Measurements from ENCODE around the gene ZNF274. TPM values are rescaled to one million over a fixed set of nuclear protein-coding genes. Genes with fewer than 3 reads are reported as not detected.
"Not testable (repeated sequence)": the region's sequence is repeated elsewhere in the genome, so short reads cannot be mapped to it uniquely, and the experiment has no call there.

Gene ZNF274
- total RNA-seq, 2 experiments from 2014 or later, result 20.2 to 20.5 TPM

- intact Hi-C loops (cut with DNase I, micrococcal nuclease), result no loop called here
- Mint-ChIP-seq H3K4me3 (no peak overlapping the region), H3K4me1 (peaks cover 7% of the 10 kb centered on the region), H3K9me3 (ENCODE audit: low read depth) (peaks cover 57% of the 10 kb centered on the region), H3K36me3 (ENCODE audit: low read depth) (peaks cover 98% of the 10 kb centered on the region), H3K27me3 (no peaks in the 10 kb centered on the region), H3K27ac (no peak overlapping the region)
- no peak for ATAC-seq
- DNase-seq, result no peak
- ChIA-PET CTCF (no interaction called here), POLR2A (no interaction called here)
These were observed 69.3 kb downstream of the ZNF274 start for GRCh38 chr19:58252102-58252685.

- POLR2A ChIA-PET; H3K27ac Mint-ChIP-seq; ATAC-seq; intact Hi-C loops (cut with DNase I, micrococcal nuclease); H3K27me3 Mint-ChIP-seq; H3K4me3 Mint-ChIP-seq; CTCF ChIA-PET; H3K4me1 Mint-ChIP-seq; DNase-seq: not testable (repeated sequence)
- Mint-ChIP-seq H3K36me3 (ENCODE audit: low read depth) (peaks cover 99% of the 10 kb centered on the region), H3K9me3 (ENCODE audit: low read depth) (peaks cover 65% of the 10 kb centered on the region)
These were observed 75.4 kb downstream of the ZNF274 start for GRCh38 chr19:58258259-58258658.

- no peak overlapping the region for H3K4me3 Mint-ChIP-seq
- ChIA-PET POLR2A (no interaction called here), CTCF (interaction anchor here (0.7 kb wide), 1 partner anchor 166 kb away, joined by 3 read pairs; no protein-coding TSS in a partner anchor)
- ATAC-seq (peak; percentile 36), DNase-seq (no peak)
- H3K36me3 Mint-ChIP-seq (ENCODE audit: low read depth), result peaks cover 97% of the 10 kb centered on the region
- H3K9me3 Mint-ChIP-seq (ENCODE audit: low read depth), result peaks cover 49% of the 10 kb centered on the region
- H3K27ac Mint-ChIP-seq, result no peak overlapping the region
- no peaks in the 10 kb centered on the region for H3K4me1 Mint-ChIP-seq
- intact Hi-C loops (cut with DNase I, micrococcal nuclease), result loop anchor here in 1 of 2 experiments (5.0 to 10.0 kb wide), 2 partner anchors 64 to 487 kb away; no protein-coding TSS in a partner anchor
- no peaks in the 10 kb centered on the region for H3K27me3 Mint-ChIP-seq
These were observed 78.7 kb downstream of the ZNF274 start for GRCh38 chr19:58261600-58261967.

- Mint-ChIP-seq H3K9me3 (ENCODE audit: low read depth) (peaks cover 48% of the 10 kb centered on the region), H3K4me1 (no peaks in the 10 kb centered on the region), H3K27ac (no peak overlapping the region), H3K4me3 (no peak overlapping the region), H3K36me3 (ENCODE audit: low read depth) (peaks cover 96% of the 10 kb centered on the region), H3K27me3 (no peaks in the 10 kb centered on the region)
- DNase-seq (no peak), ATAC-seq (no peak)
- ChIA-PET POLR2A (no interaction called here), CTCF (no interaction called here)
- intact Hi-C loops (cut with DNase I, micrococcal nuclease), result loop anchor here in 1 of 2 experiments (5.0 to 10.0 kb wide), 2 partner anchors 65 to 487 kb away; no protein-coding TSS in a partner anchor
These were observed 79.4 kb downstream of the ZNF274 start for GRCh38 chr19:58261968-58262921.

GRCh38 chr19:58262922-58263296 lies 80.0 kb downstream of the ZNF274 start:
- intact Hi-C loops (cut with DNase I, micrococcal nuclease), result loop anchor here in 1 of 2 experiments (5.0 to 10.0 kb wide), 2 partner anchors 66 to 488 kb away; no protein-coding TSS in a partner anchor
- no peak overlapping the region for H3K4me3 Mint-ChIP-seq
- no peak for DNase-seq
- H3K36me3 Mint-ChIP-seq (ENCODE audit: low read depth), result peaks cover 94% of the 10 kb centered on the region
- POLR2A ChIA-PET, result no interaction called here
- H3K27ac Mint-ChIP-seq, result no peak overlapping the region
- CTCF ChIA-PET, result no interaction called here
- H3K9me3 Mint-ChIP-seq (ENCODE audit: low read depth), result peaks cover 41% of the 10 kb centered on the region
- H3K4me1 Mint-ChIP-seq, result no peaks in the 10 kb centered on the region
- H3K27me3 Mint-ChIP-seq, result no peaks in the 10 kb centered on the region
- no peak for ATAC-seq

Other genes starting within 250 kb of the ZNF274 start
- 1 to 10 TPM; 4.6 to 4.8 TPM for gene ZNF418, start 247.7 kb upstream of the ZNF274 start, total RNA-seq
- gene ZNF256, start 235.4 kb upstream of the ZNF274 start, total RNA-seq, result 1 to 10 TPM; 6.3 to 6.9 TPM
- gene C19orf18, start 208.5 kb upstream of the ZNF274 start, total RNA-seq, result under 1 TPM; 0.33 to 0.46 TPM
- 1 to 10 TPM; 6.0 to 8.9 TPM for gene ZNF606, start 180.2 kb upstream of the ZNF274 start, total RNA-seq
- gene ZSCAN1, start 149.0 kb upstream of the ZNF274 start, total RNA-seq, result not detected
- 1 to 10 TPM; 1.3 to 1.5 TPM for gene ZNF135, start 123.8 kb upstream of the ZNF274 start, total RNA-seq
- gene ZSCAN18, start 84.8 kb upstream of the ZNF274 start, total RNA-seq, result 10 to 100 TPM; 23.1 to 29.2 TPM
- gene ZNF329, start 32.3 kb upstream of the ZNF274 start, total RNA-seq, result 1 to 10 TPM; 4.9 to 5.0 TPM
- 10 to 100 TPM; 32.2 to 38.5 TPM for gene ZNF544, start 45.9 kb downstream of the ZNF274 start, total RNA-seq
- 1 to 10 TPM; 4.4 to 4.5 TPM for gene ZNF8, start 95.9 kb downstream of the ZNF274 start, total RNA-seq
- gene ERVK3-1, start 122.3 kb downstream of the ZNF274 start, total RNA-seq, result 10 to 100 TPM; 38.6 to 53.6 TPM
- gene ZSCAN22, start 143.9 kb downstream of the ZNF274 start, total RNA-seq, result 1 to 10 TPM; 3.1 to 3.8 TPM
- 1 to 10 TPM; 2.9 to 4.7 TPM for gene A1BG, start 170.4 kb downstream of the ZNF274 start, total RNA-seq
- gene ZNF497, start 179.7 kb downstream of the ZNF274 start, total RNA-seq, result 1 to 10 TPM; 1.1 to 1.5 TPM
- 1 to 10 TPM; 2.0 to 2.5 TPM for gene ZNF837, start 198.0 kb downstream of the ZNF274 start, total RNA-seq
- gene RPS5, start 204.2 kb downstream of the ZNF274 start, total RNA-seq, result 1,000 to 10,000 TPM; 1,234 to 1,535 TPM
- gene RNF225, start 212.6 kb downstream of the ZNF274 start, total RNA-seq, result under 1 TPM; 0.25 to 0.56 TPM
- gene ZNF584, start 225.6 kb downstream of the ZNF274 start, total RNA-seq, result 10 to 100 TPM in 1 of 2 experiments, 1 to 10 TPM in 1; 9.9 to 11.2 TPM